ENCODE measurements around the gene CMTM3. TPM values are rescaled to one million over a fixed set of nuclear protein-coding genes. Genes with fewer than 3 reads are reported as not detected.

Gene CMTM3
- total and polyA plus RNA-seq, 2 of the 4 experiments (the other 2 are of a cell fraction) = 4.5 to 35.5 TPM

GRCh38 chr16:66578651-66579531 lies 25.6 kb upstream of the CMTM3 start, which contains the start of gene CMTM2:
CMTM2 (plus strand) TSS chr16:66579463; CDS start chr16:66579608, 145 bp downstream.
- H4K8ac ChIP-seq (ENCODE audit: low read depth in 2 of 2, low read length in 2 of 2) = peak within 1 kb of the TSS in 1 of 2 experiments; percentile 51; a peak in 1 of 4 replicates
- H3K56ac ChIP-seq (ENCODE audit: extremely low read depth, insufficient read depth, low read length) = no peak within 1 kb of the TSS
- H3K27ac ChIP-seq (ENCODE audit: insufficient read depth, low read length) = peak within 1 kb of the TSS; percentile 24; the same call in 1 of the 2 replicates
- in situ Hi-C loops (cut with MboI; ENCODE audit: low sequenced_read_pairs) (no loop called here), dilution Hi-C loops (cut with HindIII; ENCODE audit: low sequenced_read_pairs, unreplicated experiment) (no loop called here), intact Hi-C loops (cut with micrococcal nuclease) (no loop called here)
- BruUV-seq (replicated peaks) = no TSS peak
- H2AK9ac ChIP-seq (replicated peaks; ENCODE audit: low read depth, low read length, poor library complexity) = no peak within 1 kb of the TSS
- H3K4ac ChIP-seq (ENCODE audit: low read depth, low read length) = peak within 1 kb of the TSS; percentile 13
- 40% methylated on average over 38 of the region's 77 CpGs; no CpG with 5 or more reads in 1 of the 2 experiments for WGBS, 2 experiments (ENCODE audit: extremely low coverage in 2 of 2, insufficient read length in 1 of 2)
- no peaks in the 10 kb centered on the region; the same call in 1 of the 2 replicates for H4K20me1 ChIP-seq (ENCODE audit: insufficient read depth, low read length)
- peak within 1 kb of the TSS; percentile 46; the same call in 2 of the 3 replicates for H2BK15ac ChIP-seq (ENCODE audit: low read depth, low read length)
- peak within 1 kb of the TSS; percentile 66 for H2BK120ac ChIP-seq (ENCODE audit: low read depth, low read length)
- CTCF ChIA-PET = no interaction called here
- no peak within 1 kb of the TSS for H3K4me3 ChIP-seq (ENCODE audit: insufficient read depth, low read depth, low read length)
- no peak within 1 kb of the TSS; the same call in 1 of the 2 replicates for H3K4me2 ChIP-seq (ENCODE audit: low read depth, low read length)
- no peaks in the 10 kb centered on the region for H3K36me3 ChIP-seq (ENCODE audit: control insufficient read depth, insufficient read depth, low read length)
- no peak within 1 kb of the TSS for H3K9ac ChIP-seq (ENCODE audit: low read depth, low read length)
- ATAC-seq (ENCODE audit: low read depth) (no peak), DNase-seq (no peak)
- no peaks in the 10 kb centered on the region for H3K79me1 ChIP-seq (ENCODE audit: low read depth in 1 of 2, low read length in 2 of 2)
- H3K9me1 ChIP-seq (ENCODE audit: insufficient read depth, low read length) = no peaks in the 10 kb centered on the region; the same call in 1 of the 2 replicates
- peak within 1 kb of the TSS; percentile 11; the same call in 1 of the 2 replicates for H4K5ac ChIP-seq (ENCODE audit: low read depth, low read length)
- peak within 1 kb of the TSS; percentile 1 for H2BK5ac ChIP-seq (ENCODE audit: low read depth, low read length, poor library complexity, severe bottlenecking)
- peak within 1 kb of the TSS; percentile 26 for H4K91ac ChIP-seq (ENCODE audit: insufficient read depth, low read depth, low read length)
- H3K9me3 ChIP-seq (ENCODE audit: control insufficient read depth, insufficient read depth, low read length) = no peaks in the 10 kb centered on the region
- H3K27me3 ChIP-seq (ENCODE audit: control insufficient read depth, insufficient read depth, low read length) = peaks cover 16% of the 10 kb centered on the region
- H2AK5ac ChIP-seq (ENCODE audit: low read depth, low read length) = peak within 1 kb of the TSS; percentile 93
- peaks cover 17% of the 10 kb centered on the region for H3K4me1 ChIP-seq (ENCODE audit: control insufficient read depth, insufficient read depth, low read length)
- POLR2A ChIA-PET (ENCODE audit: unreplicated experiment) = no interaction called here
- H3K14ac ChIP-seq (replicated peaks; ENCODE audit: low read depth, low read length) = peak within 1 kb of the TSS; percentile 26
- H3K23ac ChIP-seq (ENCODE audit: low read depth, low read length) = no peak within 1 kb of the TSS
- peak within 1 kb of the TSS; percentile 61 for H2AFZ ChIP-seq (replicated peaks; ENCODE audit: low read length, poor library complexity)
- 0 out of 2 replicates have a peak within 1 kb of the TSS, but pooled peaks have one; percentile 16 for H3K18ac ChIP-seq (ENCODE audit: low read depth, low read length)
- H2BK20ac ChIP-seq (ENCODE audit: low read depth, low read length) = peak within 1 kb of the TSS; percentile 62
- TF ChIP-seq NFE2L2 (IDR thresholded peaks at IDR 0.05; ENCODE audit: low read depth, low read length) (no peak), USF2 (IDR thresholded peaks at IDR 0.05; ENCODE audit: low read depth, low read length) (no peak), MAZ (IDR thresholded peaks at IDR 0.05; ENCODE audit: borderline replicate concordance, low read depth, low read length) (no peak), RFX5 (IDR thresholded peaks at IDR 0.05; ENCODE audit: low read depth, low read length) (no peak), BHLHE40 (IDR thresholded peaks at IDR 0.05; ENCODE audit: low read depth, low read length) (no peak), FOS (IDR thresholded peaks at IDR 0.05; ENCODE audit: low read depth, low read length) (no peak), SMC3 (IDR thresholded peaks at IDR 0.05; ENCODE audit: low read depth, low read length) (no peak), RAD21 (IDR thresholded peaks at IDR 0.05; ENCODE audit: low read length) (no peak), CHD1 (IDR thresholded peaks at IDR 0.05; ENCODE audit: low read depth, low read length) (no peak), MXI1 (IDR thresholded peaks at IDR 0.05; ENCODE audit: borderline replicate concordance, low read depth, low read length) (no peak), RCOR1 (IDR thresholded peaks at IDR 0.05; ENCODE audit: insufficient replicate concordance, low read length) (no peak)
- TF ChIP-seq, protein P1, sequence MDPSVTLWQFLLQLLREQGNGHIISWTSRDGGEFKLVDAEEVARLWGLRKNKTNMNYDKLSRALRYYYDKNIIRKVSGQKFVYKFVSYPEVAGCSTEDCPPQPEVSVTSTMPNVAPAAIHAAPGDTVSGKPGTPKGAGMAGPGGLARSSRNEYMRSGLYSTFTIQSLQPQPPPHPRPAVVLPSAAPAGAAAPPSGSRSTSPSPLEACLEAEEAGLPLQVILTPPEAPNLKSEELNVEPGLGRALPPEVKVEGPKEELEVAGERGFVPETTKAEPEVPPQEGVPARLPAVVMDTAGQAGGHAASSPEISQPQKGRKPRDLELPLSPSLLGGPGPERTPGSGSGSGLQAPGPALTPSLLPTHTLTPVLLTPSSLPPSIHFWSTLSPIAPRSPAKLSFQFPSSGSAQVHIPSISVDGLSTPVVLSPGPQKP (IDR thresholded peaks at IDR 0.05; ENCODE audit: borderline replicate concordance, low read depth, low read length) = no peak
- TF ChIP-seq, protein P2, sequence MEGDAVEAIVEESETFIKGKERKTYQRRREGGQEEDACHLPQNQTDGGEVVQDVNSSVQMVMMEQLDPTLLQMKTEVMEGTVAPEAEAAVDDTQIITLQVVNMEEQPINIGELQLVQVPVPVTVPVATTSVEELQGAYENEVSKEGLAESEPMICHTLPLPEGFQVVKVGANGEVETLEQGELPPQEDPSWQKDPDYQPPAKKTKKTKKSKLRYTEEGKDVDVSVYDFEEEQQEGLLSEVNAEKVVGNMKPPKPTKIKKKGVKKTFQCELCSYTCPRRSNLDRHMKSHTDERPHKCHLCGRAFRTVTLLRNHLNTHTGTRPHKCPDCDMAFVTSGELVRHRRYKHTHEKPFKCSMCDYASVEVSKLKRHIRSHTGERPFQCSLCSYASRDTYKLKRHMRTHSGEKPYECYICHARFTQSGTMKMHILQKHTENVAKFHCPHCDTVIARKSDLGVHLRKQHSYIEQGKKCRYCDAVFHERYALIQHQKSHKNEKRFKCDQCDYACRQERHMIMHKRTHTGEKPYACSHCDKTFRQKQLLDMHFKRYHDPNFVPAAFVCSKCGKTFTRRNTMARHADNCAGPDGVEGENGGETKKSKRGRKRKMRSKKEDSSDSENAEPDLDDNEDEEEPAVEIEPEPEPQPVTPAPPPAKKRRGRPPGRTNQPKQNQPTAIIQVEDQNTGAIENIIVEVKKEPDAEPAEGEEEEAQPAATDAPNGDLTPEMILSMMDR (conservative IDR thresholded peaks at IDR 0.05; ENCODE audit: low read depth, low read length) = no peak
